Right cardiac atrium (tissue), 5 donors: ENCODE data around the gene TNFRSF1A. TPM values are rescaled to one million over a fixed set of nuclear protein-coding genes. Genes with fewer than 3 reads are reported as not detected.

Experiments used
- ATAC-seq, 2 donors: fragments of 200-7000 bp; cut with Tn5 transposase; one replicate each; pipeline versions ENCODE4 v1.8.0 to v1.9.1; 2020; ENCODE audit warnings: moderate library complexity in 2 of 2, mild to moderate bottlenecking in 1 of 2
- DNase-seq, 3 donors: peaks; one replicate each; pipeline ENCODE4 v3.0.0-alpha.2; 2020
- H3K27ac ChIP-seq: one replicate; pipeline ENCODE4 v1.5.1; 2013; ENCODE audit warnings: mild to moderate bottlenecking, low read length, control low read depth, moderate library complexity
- H3K27me3 ChIP-seq: one replicate; pipeline ENCODE4 v1.6.1; 2013; ENCODE audit not compliant: control insufficient read depth, insufficient read depth
- H3K4me1 ChIP-seq: one replicate; pipeline ENCODE4 v1.6.1; 2013; ENCODE audit warnings: low read length; ENCODE audit not compliant: control insufficient read depth, insufficient read depth
- H3K4me3 ChIP-seq: one replicate; pipeline ENCODE4 v1.5.1; 2013; ENCODE audit warnings: low read length, control low read depth
- H3K9me3 ChIP-seq: one replicate; pipeline ENCODE4 v1.6.1; 2013; ENCODE audit warnings: low read length; ENCODE audit not compliant: control insufficient read depth
- WGBS: extraction: QIAGEN DNeasy Blood & Tissue Kit; methylation state at CpG from one replicate; pipeline ENCODE4 v1.1.7; 2013; 5-methylcytosine and 5-hydroxymethylcytosine counted together
- intact Hi-C, 4 donors: fragments of 100-400 bp; cut with DNase I; formaldehyde crosslinking; loops; one replicate each; pipeline versions ENCODE4 v1.11.0 to v1.14.0; 2022 to 2023
- polyA plus RNA-seq: library from polyadenylated mRNA; stranded (reverse); fragments of 200-250 nt; gene quantifications from one replicate; pipeline ENCODE4 v1.2.3, GENCODE V29; 2013
- total RNA-seq, 4 donors: library from RNA; stranded (reverse); fragmentation: NEBNext Ultra II Directional; extraction: Animal tissue kit (Norgen Biotek cat#: 25700); gene quantifications; one replicate each; pipeline ENCODE4 v1.2.1, GENCODE V29; 2021
- donor health status: healthy with polysubstance abuse.
- donor health status: DM: no; HTN: yes; CAD: no.
- donor health status: DM: no; HTN: no; CAD: no.
- donor health status: DM: no; HTN: yes; CAD: no; lungs with severe emphysema.
- donor health status: DM: yes; HTN: yes; CAD: no.

The TNFRSF1A gene
- total and polyA plus RNA-seq, 5 donors: 41.3 to 103 (median 75.0) TPM

- ATAC-seq: no peak
- Histone ChIP-seq H3K4me1 (peaks cover 20% of the 10 kb centered on the region), H3K9me3 (no peaks in the 10 kb centered on the region), H3K27me3 (no peaks in the 10 kb centered on the region), H3K27ac (peak overlapping the region; percentile 90), H3K4me3 (peak overlapping the region; percentile 33)
- intact Hi-C loops: loop anchor here in 3 of 4 donors (5.0 to 10.0 kb wide), 2 partner anchors 47 to 50 kb away; partner anchors contain the start of gene LTBR (in 3 of the 3)
- WGBS: 36% methylated on average over 13 of the region's 13 CpGs
- DNase-seq: peak in 2 of 3 donors; percentile 40 to 50
Measured at GRCh38 chr12:6334940-6335450, 6.9 kb downstream of the TNFRSF1A start.

DNA sequence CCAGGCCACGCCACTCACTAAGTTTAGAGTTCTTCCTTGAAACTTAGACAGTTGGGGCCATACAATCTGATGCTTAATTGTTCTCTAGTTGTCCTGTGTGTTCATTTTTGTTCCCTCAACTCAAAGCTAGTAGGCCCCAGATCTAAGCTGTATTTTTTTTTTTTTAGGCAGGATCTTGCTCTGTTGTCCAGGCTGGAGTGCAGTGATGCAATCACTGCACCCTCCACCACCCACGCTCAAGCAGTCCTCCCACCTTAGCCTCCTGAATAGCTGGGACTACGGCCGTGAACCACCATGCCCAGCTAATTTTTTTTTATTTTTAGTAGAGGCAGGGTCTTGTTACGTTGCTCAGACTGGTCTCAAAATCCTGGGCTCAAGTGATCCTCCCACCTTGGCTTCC, 7.5 kb downstream of the TNFRSF1A start:
- Histone ChIP-seq H3K9me3 (no peaks in the 10 kb centered on the region), H3K4me3 (no peak overlapping the region), H3K27me3 (no peaks in the 10 kb centered on the region), H3K4me1 (peaks cover 20% of the 10 kb centered on the region), H3K27ac (peak overlapping the region; percentile 90)
- intact Hi-C loops: loop anchor here in 1 of 4 donors (10.0 kb wide), 1 partner anchor 50 kb away; the partner anchor contains the start of gene LTBR
- DNase-seq (peak in 1 of 3 donors; percentile 10), ATAC-seq (no peak)
- WGBS: 64% methylated on average over 5 of the region's 5 CpGs

GRCh38 chr12:6333566-6333965, 8.3 kb downstream of the TNFRSF1A start:
- DNase-seq (peak in 1 of 3 donors; percentile 16), ATAC-seq (no peak)
- WGBS: 77% methylated on average over 9 of the region's 9 CpGs
- intact Hi-C loops: loop anchor here in 1 of 4 donors (10.0 kb wide), 1 partner anchor 51 kb away; the partner anchor contains the start of gene LTBR
- Histone ChIP-seq H3K9me3 (no peaks in the 10 kb centered on the region), H3K27me3 (no peaks in the 10 kb centered on the region), H3K4me3 (no peak overlapping the region), H3K4me1 (peaks cover 20% of the 10 kb centered on the region), H3K27ac (peak overlapping the region; percentile 31)

DNA sequence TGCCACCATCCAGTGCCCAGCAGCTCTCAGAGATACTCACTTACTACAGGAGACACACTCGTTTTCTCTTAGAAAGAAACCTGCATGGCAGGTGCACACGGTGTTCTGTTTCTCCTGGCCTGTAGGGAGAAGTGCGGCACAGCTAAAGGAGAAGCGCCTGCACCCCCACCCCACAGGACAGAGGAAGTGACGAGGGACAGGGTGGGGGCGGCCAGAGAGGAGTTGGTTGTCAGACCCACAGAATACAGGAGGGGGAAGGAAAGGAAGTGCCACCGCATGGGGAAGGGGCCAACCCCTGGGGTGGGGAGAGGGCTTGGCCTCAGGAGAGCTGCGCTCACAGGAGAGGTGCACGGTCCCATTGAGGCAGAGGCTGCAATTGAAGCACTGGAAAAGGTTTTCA, 8.8 kb downstream of the TNFRSF1A start:
- ATAC-seq: no peak
- Histone ChIP-seq H3K4me3 (no peak overlapping the region), H3K4me1 (peaks cover 18% of the 10 kb centered on the region), H3K27me3 (no peaks in the 10 kb centered on the region), H3K9me3 (no peaks in the 10 kb centered on the region), H3K27ac (no peak overlapping the region)
- DNase-seq: peak in 1 of 3 donors; percentile 68
- intact Hi-C loops: loop anchor here in 1 of 4 donors (10.0 kb wide), 1 partner anchor 52 kb away; the partner anchor contains the start of gene LTBR
- 76% methylated on average over 9 of the region's 9 CpGs for WGBS

GRCh38 chr12:6332459-6332858, 9.4 kb downstream of the TNFRSF1A start:
- WGBS: 81% methylated on average over 4 of the region's 4 CpGs
- H3K27me3 ChIP-seq: no peaks in the 10 kb centered on the region
- no peaks in the 10 kb centered on the region for H3K9me3 ChIP-seq
- no peak overlapping the region for H3K4me3 ChIP-seq
- ATAC-seq (no peak), DNase-seq (no peak)
- intact Hi-C loops: loop anchor here in 1 of 4 donors (10.0 kb wide), 1 partner anchor 52 kb away; the partner anchor contains the start of gene LTBR
- H3K4me1 ChIP-seq: peaks cover 17% of the 10 kb centered on the region
- H3K27ac ChIP-seq: no peak overlapping the region

GRCh38 chr12:6330999-6331714, 10.7 kb downstream of the TNFRSF1A start:
- WGBS: 79% methylated on average over 4 of the region's 4 CpGs
- Histone ChIP-seq H3K4me3 (no peak overlapping the region), H3K9me3 (no peaks in the 10 kb centered on the region), H3K4me1 (peaks cover 17% of the 10 kb centered on the region), H3K27me3 (no peaks in the 10 kb centered on the region), H3K27ac (no peak overlapping the region)
- DNase-seq: no peak
- ATAC-seq: no peak
- intact Hi-C loops: loop anchor here in 1 of 4 donors (10.0 kb wide), 1 partner anchor 54 kb away; the partner anchor contains the start of gene LTBR

- intact Hi-C loops: loop anchor here in 1 of 4 donors (10.0 kb wide), 1 partner anchor 55 kb away; the partner anchor contains the start of gene LTBR
- Histone ChIP-seq H3K27ac (no peak overlapping the region), H3K4me3 (no peak overlapping the region), H3K4me1 (peaks cover 12% of the 10 kb centered on the region), H3K27me3 (no peaks in the 10 kb centered on the region), H3K9me3 (no peaks in the 10 kb centered on the region)
- DNase-seq (peak in 1 of 3 donors; percentile 45), ATAC-seq (no peak)
- WGBS: 78% methylated on average over 5 of the region's 5 CpGs
Measured at GRCh38 chr12:6330192-6330591, 11.7 kb downstream of the TNFRSF1A start.

- intact Hi-C loops: loop anchor here in 3 of 4 donors (5.0 to 10.0 kb wide), 4 partner anchors 55 to 208 kb away; partner anchors contain the start of gene LTBR (in 1 of the 3)
- Histone ChIP-seq H3K4me3 (no peak overlapping the region), H3K27me3 (no peaks in the 10 kb centered on the region), H3K4me1 (peaks cover 14% of the 10 kb centered on the region), H3K9me3 (no peaks in the 10 kb centered on the region), H3K27ac (no peak overlapping the region)
- DNase-seq: peak in 1 of 3 donors; percentile 61
- no peak for ATAC-seq
- WGBS: 76% methylated on average over 15 of the region's 15 CpGs
Measured at GRCh38 chr12:6329703-6330064, 12.2 kb downstream of the TNFRSF1A start.

DNA sequence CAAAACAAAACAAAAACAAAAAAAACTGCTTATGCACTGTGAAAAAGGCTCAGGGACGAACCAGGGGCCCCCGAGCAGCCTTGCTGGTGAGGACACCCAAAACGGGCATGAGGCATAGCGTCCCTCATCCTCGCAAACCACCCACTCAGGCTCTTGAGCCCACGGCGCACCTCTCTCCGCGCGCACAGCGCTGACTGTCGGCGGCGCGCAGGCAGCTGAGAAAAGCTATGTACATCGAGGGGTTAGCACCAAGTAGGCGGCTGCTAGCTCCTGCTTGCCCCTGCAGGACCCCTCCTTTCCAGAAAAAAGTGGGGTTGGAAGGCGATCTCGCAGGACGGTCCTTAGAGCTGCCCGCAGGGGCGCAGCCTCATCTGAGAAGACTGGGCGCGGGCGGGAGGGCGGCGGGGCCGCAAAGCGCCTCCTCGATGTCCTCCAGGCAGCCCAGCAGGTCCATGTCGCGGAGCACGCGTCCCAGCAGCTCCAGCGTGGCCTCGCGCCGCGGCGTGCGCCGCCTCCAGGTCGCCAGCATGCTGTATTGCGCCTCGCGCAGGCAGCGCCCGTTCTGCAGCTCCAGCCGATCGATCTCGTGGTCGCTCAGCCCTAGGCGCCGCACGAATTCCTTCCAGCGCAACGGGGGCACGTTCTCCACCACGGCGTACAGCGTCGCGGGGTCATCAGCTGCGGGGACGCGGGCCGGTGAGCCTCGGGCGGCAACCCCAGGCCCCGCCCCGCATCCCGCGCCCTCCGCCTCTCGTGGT, 12.8 kb downstream of the TNFRSF1A start:
- ATAC-seq (no peak), DNase-seq (peak in 2 of 3 donors; percentile 67)
- Histone ChIP-seq H3K4me3 (no peak overlapping the region), H3K27ac (no peak overlapping the region), H3K4me1 (peaks cover 14% of the 10 kb centered on the region), H3K9me3 (no peaks in the 10 kb centered on the region), H3K27me3 (no peaks in the 10 kb centered on the region)
- 85% methylated on average over 75 of the region's 75 CpGs for WGBS
- intact Hi-C loops: loop anchor here in 3 of 4 donors (5.0 to 10.0 kb wide), 3 partner anchors 136 to 208 kb away; no protein-coding TSS in a partner anchor

DNA sequence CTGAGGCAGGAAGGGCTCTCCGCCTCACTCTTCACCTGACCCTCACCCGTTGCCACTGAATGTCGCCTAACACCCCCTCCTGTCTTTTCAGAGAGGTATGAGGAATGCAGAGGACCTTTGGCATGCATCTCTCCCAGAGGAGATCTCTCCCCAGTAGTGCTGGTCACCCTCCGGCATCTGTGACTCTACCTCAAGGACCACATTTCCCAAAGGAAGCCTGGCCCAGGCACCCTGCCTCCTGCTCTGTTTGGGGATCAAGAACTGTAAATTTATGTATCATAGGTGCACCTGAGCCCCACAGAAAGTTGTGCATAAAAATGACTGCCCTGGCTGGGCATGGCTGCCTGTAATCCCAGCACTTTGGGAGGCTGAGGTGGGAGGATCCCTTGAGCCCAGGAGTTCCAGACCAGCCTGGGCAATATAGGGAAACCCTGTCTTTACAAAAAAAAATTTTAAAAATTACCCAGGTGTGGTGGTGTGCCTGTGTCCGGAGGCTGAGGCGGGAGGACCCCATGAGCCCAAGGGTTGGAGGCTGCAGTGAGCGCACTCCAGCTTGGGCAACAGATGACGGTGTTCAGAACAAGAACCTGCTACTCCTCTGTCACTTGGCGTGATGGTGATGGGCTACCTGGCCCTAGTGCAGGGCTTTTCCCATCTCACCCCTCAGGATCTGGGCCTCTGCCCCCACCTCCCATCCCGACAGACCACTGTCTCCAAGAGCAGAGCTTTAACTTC, 13.7 kb downstream of the TNFRSF1A start:
- DNase-seq (peak in 1 of 3 donors; percentile 39), ATAC-seq (no peak)
- Histone ChIP-seq H3K27me3 (no peaks in the 10 kb centered on the region), H3K4me1 (peaks cover 12% of the 10 kb centered on the region), H3K4me3 (no peak overlapping the region), H3K9me3 (no peaks in the 10 kb centered on the region), H3K27ac (no peak overlapping the region)
- intact Hi-C loops: loop anchor here in 3 of 4 donors (5.0 to 10.0 kb wide), 3 partner anchors 137 to 209 kb away; no protein-coding TSS in a partner anchor
- 74% methylated on average over 10 of the region's 10 CpGs for WGBS
